H1 (cell line): ENCODE measurements around the gene PNISR. TPM values are rescaled to one million over a fixed set of nuclear protein-coding genes. Genes with fewer than 3 reads are reported as not detected.

ENCODE experiments used
- BCL11A ChIP-seq, 2 experiments: IDR thresholded peaks; one replicate each; pipeline ENCODE4 v1.6.1; 2011; ENCODE audit warnings: low read depth in 2 of 2, low read length in 2 of 2, mild to moderate bottlenecking in 2 of 2
- HDAC6 ChIP-seq: IDR thresholded peaks from one replicate; pipeline ENCODE4 v1.7.1; 2012; ENCODE audit warnings: low read depth, mild to moderate bottlenecking, inconsistent platforms, low read length, moderate library complexity
- KDM1A ChIP-seq: fragments of 200-600, 300-600 bp; sonication (generic); IDR thresholded peaks from 2 replicates; pipeline ENCODE4 v1.7.1; 2016; ENCODE audit warnings: mild to moderate bottlenecking, low read length, borderline replicate concordance
- RBBP5 ChIP-seq: IDR thresholded peaks from 2 replicates; pipeline ENCODE4 v1.7.1; 2012; ENCODE audit warnings: low read depth, mild to moderate bottlenecking, inconsistent platforms, low read length, moderate library complexity, borderline replicate concordance
- SIN3A ChIP-seq, 2 experiments: IDR thresholded peaks in 1 of 2; conservative IDR thresholded peaks in 1 of 2; 2 replicates each; pipeline ENCODE4 v1.6.1; 2011 to 2012; ENCODE audit warnings: low read length in 2 of 2, improper control_type of control experiment in 1 of 2, low read depth in 1 of 2, mild to moderate bottlenecking in 1 of 2
- ZNF274 ChIP-seq: IDR thresholded peaks from 2 replicates; pipeline ENCODE4 v1.7.0; 2012; ENCODE audit warnings: low read length, borderline replicate concordance; ENCODE audit errors: extremely low read depth
- polyA plus RNA-seq, 7 experiments: library from polyadenylated mRNA; depleted of rRNA in 3 of 7; stranded (reverse) in 5 of 7; unstranded in 2 of 7; fragments of >200 nt in 5 of 7; fragments of 200-250 nt in 2 of 7; gene quantifications; 1 replicate in 5 of 7; 2 replicates in 1 of 7; 4 replicates in 1 of 7; pipeline versions ENCODE4 v1.2.1 to v1.2.3, GENCODE V29; 2011 to 2013; ENCODE audit warnings: missing spikeins in 2 of 7, mixed read lengths in 2 of 7
- total RNA-seq: library from RNA; stranded (reverse); fragmentation: NEBNext Ultra II Directional; extraction: Animal tissue kit (Norgen Biotek cat#: 25700); gene quantifications from 2 replicates; pipeline ENCODE4 v1.2.1, GENCODE V29; 2021
- TF ChIP-seq, protein P1 (sequence below): IDR thresholded peaks from 2 replicates; pipeline ENCODE4 v1.6.1; 2011; ENCODE audit warnings: low read depth, mild to moderate bottlenecking, low read length; ENCODE audit not compliant: insufficient read depth
- TF ChIP-seq, protein P2 (sequence below): fragments of 300-600 bp; sonication (generic); IDR thresholded peaks from 2 replicates; pipeline ENCODE4 v1.7.1; 2012; ENCODE audit warnings: low read length, moderate library complexity, mild to moderate bottlenecking, inconsistent platforms; ENCODE audit not compliant: insufficient replicate concordance

The PNISR gene
- total and polyA plus RNA-seq, 2 of the 8 experiments (the other 6 are each of a cell fraction or from before 2014, with no cell fraction given) = 41.1 to 134 TPM

DNA sequence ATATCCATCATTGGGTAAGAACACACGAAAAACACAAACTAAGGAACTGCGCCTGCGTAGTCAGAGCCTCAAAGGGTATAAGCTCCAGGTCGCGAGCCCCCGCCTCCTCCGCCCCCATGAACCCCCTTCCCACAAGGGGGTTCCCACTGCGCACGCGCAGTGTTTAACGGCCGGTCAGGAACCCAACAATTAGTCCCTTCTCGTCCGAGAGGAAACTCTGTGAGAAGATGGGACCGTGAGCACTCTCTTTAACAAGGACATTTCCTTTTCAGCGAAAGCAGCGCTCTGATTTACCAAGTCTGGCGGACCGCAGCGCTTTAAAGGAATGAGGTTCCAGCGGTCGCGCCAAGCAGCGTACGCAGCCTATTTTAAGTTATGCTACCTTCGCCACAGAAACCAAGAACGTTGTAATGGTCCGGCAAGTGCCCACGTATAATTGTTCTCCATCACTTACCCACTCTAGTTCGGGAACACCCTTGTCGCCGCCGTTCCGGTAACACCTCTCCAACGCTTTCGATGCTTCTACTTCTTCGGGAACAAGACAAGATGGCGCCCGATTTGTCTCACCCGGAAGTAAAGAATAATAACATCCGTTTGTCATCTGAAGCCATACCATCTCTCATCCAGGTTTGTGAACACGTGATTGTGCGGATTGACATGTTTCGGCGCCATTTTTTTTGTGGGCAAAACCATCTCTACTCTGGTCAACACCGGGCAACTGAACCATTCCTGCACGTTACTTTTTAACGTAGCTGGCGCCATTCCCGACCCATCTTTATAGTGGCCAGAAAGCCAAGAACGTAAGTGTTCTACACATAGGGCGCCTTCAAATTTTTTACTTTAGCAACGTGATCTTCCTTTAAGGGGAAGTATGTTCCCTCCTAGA lies at the start of gene PNISR (continued):
- TF ChIP-seq, protein P1, sequence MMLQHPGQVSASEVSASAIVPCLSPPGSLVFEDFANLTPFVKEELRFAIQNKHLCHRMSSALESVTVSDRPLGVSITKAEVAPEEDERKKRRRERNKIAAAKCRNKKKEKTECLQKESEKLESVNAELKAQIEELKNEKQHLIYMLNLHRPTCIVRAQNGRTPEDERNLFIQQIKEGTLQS = no peak
- peak in 1 of 2 experiments; percentile 53; a peak in 1 of 4 replicates for TF ChIP-seq SIN3A (conservative IDR thresholded peaks at IDR 0.05 in 1 of 2, IDR thresholded peaks at IDR 0.05 in 1 of 2; ENCODE audit: low read depth in 1 of 2, low read length in 2 of 2)
- TF ChIP-seq HDAC6 = no peak
- TF ChIP-seq BCL11A (IDR thresholded peaks at IDR 0.05; ENCODE audit: low read depth in 2 of 2, low read length in 2 of 2) = no peak
- TF ChIP-seq RBBP5 = no peak
- TF ChIP-seq, protein P2, sequence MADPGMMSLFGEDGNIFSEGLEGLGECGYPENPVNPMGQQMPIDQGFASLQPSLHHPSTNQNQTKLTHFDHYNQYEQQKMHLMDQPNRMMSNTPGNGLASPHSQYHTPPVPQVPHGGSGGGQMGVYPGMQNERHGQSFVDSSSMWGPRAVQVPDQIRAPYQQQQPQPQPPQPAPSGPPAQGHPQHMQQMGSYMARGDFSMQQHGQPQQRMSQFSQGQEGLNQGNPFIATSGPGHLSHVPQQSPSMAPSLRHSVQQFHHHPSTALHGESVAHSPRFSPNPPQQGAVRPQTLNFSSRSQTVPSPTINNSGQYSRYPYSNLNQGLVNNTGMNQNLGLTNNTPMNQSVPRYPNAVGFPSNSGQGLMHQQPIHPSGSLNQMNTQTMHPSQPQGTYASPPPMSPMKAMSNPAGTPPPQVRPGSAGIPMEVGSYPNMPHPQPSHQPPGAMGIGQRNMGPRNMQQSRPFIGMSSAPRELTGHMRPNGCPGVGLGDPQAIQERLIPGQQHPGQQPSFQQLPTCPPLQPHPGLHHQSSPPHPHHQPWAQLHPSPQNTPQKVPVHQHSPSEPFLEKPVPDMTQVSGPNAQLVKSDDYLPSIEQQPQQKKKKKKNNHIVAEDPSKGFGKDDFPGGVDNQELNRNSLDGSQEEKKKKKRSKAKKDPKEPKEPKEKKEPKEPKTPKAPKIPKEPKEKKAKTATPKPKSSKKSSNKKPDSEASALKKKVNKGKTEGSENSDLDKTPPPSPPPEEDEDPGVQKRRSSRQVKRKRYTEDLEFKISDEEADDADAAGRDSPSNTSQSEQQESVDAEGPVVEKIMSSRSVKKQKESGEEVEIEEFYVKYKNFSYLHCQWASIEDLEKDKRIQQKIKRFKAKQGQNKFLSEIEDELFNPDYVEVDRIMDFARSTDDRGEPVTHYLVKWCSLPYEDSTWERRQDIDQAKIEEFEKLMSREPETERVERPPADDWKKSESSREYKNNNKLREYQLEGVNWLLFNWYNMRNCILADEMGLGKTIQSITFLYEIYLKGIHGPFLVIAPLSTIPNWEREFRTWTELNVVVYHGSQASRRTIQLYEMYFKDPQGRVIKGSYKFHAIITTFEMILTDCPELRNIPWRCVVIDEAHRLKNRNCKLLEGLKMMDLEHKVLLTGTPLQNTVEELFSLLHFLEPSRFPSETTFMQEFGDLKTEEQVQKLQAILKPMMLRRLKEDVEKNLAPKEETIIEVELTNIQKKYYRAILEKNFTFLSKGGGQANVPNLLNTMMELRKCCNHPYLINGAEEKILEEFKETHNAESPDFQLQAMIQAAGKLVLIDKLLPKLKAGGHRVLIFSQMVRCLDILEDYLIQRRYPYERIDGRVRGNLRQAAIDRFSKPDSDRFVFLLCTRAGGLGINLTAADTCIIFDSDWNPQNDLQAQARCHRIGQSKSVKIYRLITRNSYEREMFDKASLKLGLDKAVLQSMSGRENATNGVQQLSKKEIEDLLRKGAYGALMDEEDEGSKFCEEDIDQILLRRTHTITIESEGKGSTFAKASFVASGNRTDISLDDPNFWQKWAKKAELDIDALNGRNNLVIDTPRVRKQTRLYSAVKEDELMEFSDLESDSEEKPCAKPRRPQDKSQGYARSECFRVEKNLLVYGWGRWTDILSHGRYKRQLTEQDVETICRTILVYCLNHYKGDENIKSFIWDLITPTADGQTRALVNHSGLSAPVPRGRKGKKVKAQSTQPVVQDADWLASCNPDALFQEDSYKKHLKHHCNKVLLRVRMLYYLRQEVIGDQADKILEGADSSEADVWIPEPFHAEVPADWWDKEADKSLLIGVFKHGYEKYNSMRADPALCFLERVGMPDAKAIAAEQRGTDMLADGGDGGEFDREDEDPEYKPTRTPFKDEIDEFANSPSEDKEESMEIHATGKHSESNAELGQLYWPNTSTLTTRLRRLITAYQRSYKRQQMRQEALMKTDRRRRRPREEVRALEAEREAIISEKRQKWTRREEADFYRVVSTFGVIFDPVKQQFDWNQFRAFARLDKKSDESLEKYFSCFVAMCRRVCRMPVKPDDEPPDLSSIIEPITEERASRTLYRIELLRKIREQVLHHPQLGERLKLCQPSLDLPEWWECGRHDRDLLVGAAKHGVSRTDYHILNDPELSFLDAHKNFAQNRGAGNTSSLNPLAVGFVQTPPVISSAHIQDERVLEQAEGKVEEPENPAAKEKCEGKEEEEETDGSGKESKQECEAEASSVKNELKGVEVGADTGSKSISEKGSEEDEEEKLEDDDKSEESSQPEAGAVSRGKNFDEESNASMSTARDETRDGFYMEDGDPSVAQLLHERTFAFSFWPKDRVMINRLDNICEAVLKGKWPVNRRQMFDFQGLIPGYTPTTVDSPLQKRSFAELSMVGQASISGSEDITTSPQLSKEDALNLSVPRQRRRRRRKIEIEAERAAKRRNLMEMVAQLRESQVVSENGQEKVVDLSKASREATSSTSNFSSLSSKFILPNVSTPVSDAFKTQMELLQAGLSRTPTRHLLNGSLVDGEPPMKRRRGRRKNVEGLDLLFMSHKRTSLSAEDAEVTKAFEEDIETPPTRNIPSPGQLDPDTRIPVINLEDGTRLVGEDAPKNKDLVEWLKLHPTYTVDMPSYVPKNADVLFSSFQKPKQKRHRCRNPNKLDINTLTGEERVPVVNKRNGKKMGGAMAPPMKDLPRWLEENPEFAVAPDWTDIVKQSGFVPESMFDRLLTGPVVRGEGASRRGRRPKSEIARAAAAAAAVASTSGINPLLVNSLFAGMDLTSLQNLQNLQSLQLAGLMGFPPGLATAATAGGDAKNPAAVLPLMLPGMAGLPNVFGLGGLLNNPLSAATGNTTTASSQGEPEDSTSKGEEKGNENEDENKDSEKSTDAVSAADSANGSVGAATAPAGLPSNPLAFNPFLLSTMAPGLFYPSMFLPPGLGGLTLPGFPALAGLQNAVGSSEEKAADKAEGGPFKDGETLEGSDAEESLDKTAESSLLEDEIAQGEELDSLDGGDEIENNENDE = no peak
- TF ChIP-seq ZNF274 = no peak
- no peak; the same call in 1 of the 2 replicates for TF ChIP-seq KDM1A
